Neural cell (in vitro differentiated cells): ENCODE measurements around the gene GRID1. TPM values are rescaled to one million over a fixed set of nuclear protein-coding genes. Genes with fewer than 3 reads are reported as not detected.

Experiments used
- H2AFZ ChIP-seq: fragments of 200-600, 300-800 bp; sonication (generic), shearing (Covaris generic); 2 replicates; pipeline ENCODE4 v1.6.0; 2014; ENCODE audit warnings: low read depth, mild to moderate bottlenecking, antibody characterized with exemption, low read length, moderate library complexity
- H3F3A ChIP-seq: fragments of 200-600 bp; shearing (Covaris generic); 2 replicates; pipeline ENCODE4 v1.6.1; 2016; ENCODE audit warnings: mild to moderate bottlenecking, moderate library complexity, mixed read lengths, antibody characterized with exemption, low read length; ENCODE audit not compliant: insufficient read depth, poor library complexity, severe bottlenecking
- H3K27ac ChIP-seq: fragments of 200-600, 300-800 bp; sonication (generic), shearing (Covaris generic); 2 replicates; pipeline ENCODE4 v1.5.1; 2014; ENCODE audit warnings: mild to moderate bottlenecking, low read length, moderate library complexity
- H3K27me3 ChIP-seq: fragments of 300-800, 200-600 bp; sonication (generic), shearing (Covaris generic); 2 replicates; pipeline ENCODE4 v1.6.0; 2014; ENCODE audit warnings: mild to moderate bottlenecking, low read depth, low read length, moderate library complexity; ENCODE audit not compliant: insufficient read depth
- H3K36me3 ChIP-seq: fragments of 300-800, 200-600 bp; sonication (generic), shearing (Covaris generic); 2 replicates; pipeline ENCODE4 v1.5.1; 2014; ENCODE audit warnings: mild to moderate bottlenecking, antibody characterized with exemption, low read length, moderate library complexity; ENCODE audit not compliant: insufficient read depth
- H3K4me2 ChIP-seq: fragments of 300-800, 200-600 bp; sonication (generic), shearing (Covaris generic); 2 replicates; pipeline ENCODE4 v1.6.0; 2014; ENCODE audit warnings: mild to moderate bottlenecking, low read length
- H3K4me3 ChIP-seq: fragments of 300-800, 200-600 bp; sonication (generic), shearing (Covaris generic); 2 replicates; pipeline ENCODE4 v1.5.1; 2014; ENCODE audit warnings: mild to moderate bottlenecking, low read length, moderate library complexity
- H3K79me2 ChIP-seq: fragments of 200-600 bp; shearing (Covaris generic); replicated peaks from 2 replicates; pipeline ENCODE4 v1.6.0; 2014; ENCODE audit warnings: mild to moderate bottlenecking, low read length, moderate library complexity; ENCODE audit not compliant: insufficient read depth
- H3K9ac ChIP-seq: fragments of 300-800, 200-600 bp; sonication (generic), shearing (Covaris generic); 2 replicates; pipeline ENCODE4 v1.6.1; 2016; ENCODE audit warnings: mild to moderate bottlenecking, low read length, mixed read lengths
- H3K9me2 ChIP-seq: fragments of 200-600 bp; shearing (Covaris generic); 2 replicates; pipeline ENCODE4 v1.6.1; 2016; ENCODE audit warnings: mild to moderate bottlenecking, low read length, mixed read lengths; ENCODE audit not compliant: insufficient read depth
- H3K9me3 ChIP-seq: fragments of 200-600, 300-800 bp; sonication (generic), shearing (Covaris generic); 2 replicates; pipeline ENCODE4 v1.6.1; 2016; ENCODE audit warnings: mild to moderate bottlenecking, mixed run types, low read length, moderate library complexity, mixed read lengths
- H4K20me1 ChIP-seq: fragments of 200-600 bp; shearing (Covaris generic); 2 replicates; pipeline ENCODE4 v1.6.1; 2016; ENCODE audit warnings: mild to moderate bottlenecking, mixed run types; ENCODE audit not compliant: insufficient read depth
- EP300 ChIP-seq: fragments of 450-650 bp; conservative IDR thresholded peaks from 2 replicates; pipeline ENCODE4 v1.6.1; 2014; ENCODE audit warnings: antibody characterized with exemption, mild to moderate bottlenecking, moderate library complexity; ENCODE audit not compliant: poor library complexity, severe bottlenecking
- EZH2 ChIP-seq: fragments of 200-600, 300-800 bp; shearing (Covaris generic), sonication (generic); IDR thresholded peaks from 2 replicates; pipeline ENCODE4 v1.6.1; 2014; ENCODE audit warnings: antibody characterized with exemption, low read length, borderline replicate concordance, mild to moderate bottlenecking; ENCODE audit not compliant: insufficient read depth, poor library complexity, severe bottlenecking
- MXI1 ChIP-seq: fragments of 450-650 bp; conservative IDR thresholded peaks from 2 replicates; pipeline ENCODE4 v1.6.1; 2014; ENCODE audit warnings: antibody characterized with exemption, mild to moderate bottlenecking; ENCODE audit not compliant: poor library complexity, severe bottlenecking
- POLR2AphosphoS5 ChIP-seq: IDR thresholded peaks from 2 replicates; pipeline ENCODE4 v1.6.1; 2012
- RAD21 ChIP-seq: fragments of 450-650 bp; conservative IDR thresholded peaks from 2 replicates; pipeline ENCODE4 v1.6.1; 2014; ENCODE audit warnings: antibody characterized with exemption, mild to moderate bottlenecking, moderate library complexity
- SMC3 ChIP-seq: fragments of 450-650 bp; conservative IDR thresholded peaks from 2 replicates; pipeline ENCODE4 v1.6.1; 2014; ENCODE audit warnings: antibody characterized with exemption, mild to moderate bottlenecking, moderate library complexity; ENCODE audit not compliant: poor library complexity
- TAF1 ChIP-seq: IDR thresholded peaks from 2 replicates; pipeline ENCODE4 v1.6.1; 2012; ENCODE audit warnings: low read depth
- polyA plus RNA-seq: library from polyadenylated mRNA; depleted of rRNA; stranded (reverse); fragments of >200 nt; gene quantifications from 2 replicates; pipeline ENCODE4 v1.2.3, GENCODE V29; 2014
- TF ChIP-seq, protein P1 (sequence below): fragments of 450-650 bp; IDR thresholded peaks from 2 replicates; pipeline ENCODE4 v1.5.1; 2014; ENCODE audit warnings: antibody characterized with exemption, mild to moderate bottlenecking, moderate library complexity; ENCODE audit not compliant: poor library complexity, severe bottlenecking
- TF ChIP-seq, protein P2 (sequence below): IDR thresholded peaks from 2 replicates; pipeline ENCODE4 v1.6.1; 2012; ENCODE audit warnings: borderline replicate concordance

GRID1 gene
- polyA plus RNA-seq, 1 donor from 2014 or later, result 7.3 TPM

DNA sequence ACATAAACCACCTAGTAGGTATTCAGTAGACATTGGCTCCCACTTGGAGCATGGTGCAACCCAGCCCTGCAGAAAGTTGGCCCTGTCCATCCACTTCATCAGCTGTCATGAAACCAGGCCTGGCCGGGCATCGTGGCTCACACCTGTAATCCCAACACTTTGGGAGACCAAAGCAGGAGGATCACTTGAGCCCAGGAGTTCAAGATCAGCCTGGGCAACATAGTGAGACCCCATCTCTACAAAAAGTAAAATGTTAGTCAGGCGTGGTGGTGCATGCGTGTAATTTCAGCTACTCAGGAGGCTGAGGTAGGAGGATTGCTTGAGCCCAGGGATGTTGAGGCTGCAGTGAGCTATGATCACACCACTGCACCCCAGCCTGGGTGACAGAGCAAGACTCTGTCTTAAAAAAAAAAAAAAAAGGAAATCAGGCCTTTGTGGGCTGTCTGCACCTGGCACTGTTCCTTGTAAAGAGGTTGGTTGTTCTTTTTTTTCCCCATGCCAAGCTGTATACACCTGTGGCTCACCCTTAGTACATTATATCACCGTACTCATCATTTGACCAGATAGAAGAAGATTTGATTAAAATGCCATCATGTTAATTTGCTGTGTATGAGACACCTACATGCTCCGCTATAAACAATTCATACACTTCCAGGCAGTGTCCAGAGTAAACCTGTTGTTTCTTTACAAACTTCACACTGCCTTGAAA lies 45.4 kb upstream of the GRID1 start:
- no peak overlapping the region for H2AFZ ChIP-seq
- no peak overlapping the region for H3K4me3 ChIP-seq
- TF ChIP-seq TAF1, result no peak
- TF ChIP-seq RAD21, result no peak
- TF ChIP-seq, protein P1, sequence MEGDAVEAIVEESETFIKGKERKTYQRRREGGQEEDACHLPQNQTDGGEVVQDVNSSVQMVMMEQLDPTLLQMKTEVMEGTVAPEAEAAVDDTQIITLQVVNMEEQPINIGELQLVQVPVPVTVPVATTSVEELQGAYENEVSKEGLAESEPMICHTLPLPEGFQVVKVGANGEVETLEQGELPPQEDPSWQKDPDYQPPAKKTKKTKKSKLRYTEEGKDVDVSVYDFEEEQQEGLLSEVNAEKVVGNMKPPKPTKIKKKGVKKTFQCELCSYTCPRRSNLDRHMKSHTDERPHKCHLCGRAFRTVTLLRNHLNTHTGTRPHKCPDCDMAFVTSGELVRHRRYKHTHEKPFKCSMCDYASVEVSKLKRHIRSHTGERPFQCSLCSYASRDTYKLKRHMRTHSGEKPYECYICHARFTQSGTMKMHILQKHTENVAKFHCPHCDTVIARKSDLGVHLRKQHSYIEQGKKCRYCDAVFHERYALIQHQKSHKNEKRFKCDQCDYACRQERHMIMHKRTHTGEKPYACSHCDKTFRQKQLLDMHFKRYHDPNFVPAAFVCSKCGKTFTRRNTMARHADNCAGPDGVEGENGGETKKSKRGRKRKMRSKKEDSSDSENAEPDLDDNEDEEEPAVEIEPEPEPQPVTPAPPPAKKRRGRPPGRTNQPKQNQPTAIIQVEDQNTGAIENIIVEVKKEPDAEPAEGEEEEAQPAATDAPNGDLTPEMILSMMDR, result no peak
- TF ChIP-seq, protein P2, sequence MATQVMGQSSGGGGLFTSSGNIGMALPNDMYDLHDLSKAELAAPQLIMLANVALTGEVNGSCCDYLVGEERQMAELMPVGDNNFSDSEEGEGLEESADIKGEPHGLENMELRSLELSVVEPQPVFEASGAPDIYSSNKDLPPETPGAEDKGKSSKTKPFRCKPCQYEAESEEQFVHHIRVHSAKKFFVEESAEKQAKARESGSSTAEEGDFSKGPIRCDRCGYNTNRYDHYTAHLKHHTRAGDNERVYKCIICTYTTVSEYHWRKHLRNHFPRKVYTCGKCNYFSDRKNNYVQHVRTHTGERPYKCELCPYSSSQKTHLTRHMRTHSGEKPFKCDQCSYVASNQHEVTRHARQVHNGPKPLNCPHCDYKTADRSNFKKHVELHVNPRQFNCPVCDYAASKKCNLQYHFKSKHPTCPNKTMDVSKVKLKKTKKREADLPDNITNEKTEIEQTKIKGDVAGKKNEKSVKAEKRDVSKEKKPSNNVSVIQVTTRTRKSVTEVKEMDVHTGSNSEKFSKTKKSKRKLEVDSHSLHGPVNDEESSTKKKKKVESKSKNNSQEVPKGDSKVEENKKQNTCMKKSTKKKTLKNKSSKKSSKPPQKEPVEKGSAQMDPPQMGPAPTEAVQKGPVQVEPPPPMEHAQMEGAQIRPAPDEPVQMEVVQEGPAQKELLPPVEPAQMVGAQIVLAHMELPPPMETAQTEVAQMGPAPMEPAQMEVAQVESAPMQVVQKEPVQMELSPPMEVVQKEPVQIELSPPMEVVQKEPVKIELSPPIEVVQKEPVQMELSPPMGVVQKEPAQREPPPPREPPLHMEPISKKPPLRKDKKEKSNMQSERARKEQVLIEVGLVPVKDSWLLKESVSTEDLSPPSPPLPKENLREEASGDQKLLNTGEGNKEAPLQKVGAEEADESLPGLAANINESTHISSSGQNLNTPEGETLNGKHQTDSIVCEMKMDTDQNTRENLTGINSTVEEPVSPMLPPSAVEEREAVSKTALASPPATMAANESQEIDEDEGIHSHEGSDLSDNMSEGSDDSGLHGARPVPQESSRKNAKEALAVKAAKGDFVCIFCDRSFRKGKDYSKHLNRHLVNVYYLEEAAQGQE, result no peak
- no peak for TF ChIP-seq EP300
- no peak for TF ChIP-seq POLR2AphosphoS5
- TF ChIP-seq MXI1, result no peak
- TF ChIP-seq EZH2, result no peak
- no peak overlapping the region for H3K27ac ChIP-seq
- H3K79me2 ChIP-seq, result no peaks in the 10 kb centered on the region
- H3K9me2 ChIP-seq, result no peaks in the 10 kb centered on the region
- no peak overlapping the region for H3K4me2 ChIP-seq
- peaks cover 5% of the 10 kb centered on the region for H3K9me3 ChIP-seq
- no peak overlapping the region for H3K9ac ChIP-seq
- H4K20me1 ChIP-seq, result no peaks in the 10 kb centered on the region
- no peaks in the 10 kb centered on the region for H3K36me3 ChIP-seq
- no peaks in the 10 kb centered on the region for H3F3A ChIP-seq
- H3K27me3 ChIP-seq, result no peaks in the 10 kb centered on the region

DNA sequence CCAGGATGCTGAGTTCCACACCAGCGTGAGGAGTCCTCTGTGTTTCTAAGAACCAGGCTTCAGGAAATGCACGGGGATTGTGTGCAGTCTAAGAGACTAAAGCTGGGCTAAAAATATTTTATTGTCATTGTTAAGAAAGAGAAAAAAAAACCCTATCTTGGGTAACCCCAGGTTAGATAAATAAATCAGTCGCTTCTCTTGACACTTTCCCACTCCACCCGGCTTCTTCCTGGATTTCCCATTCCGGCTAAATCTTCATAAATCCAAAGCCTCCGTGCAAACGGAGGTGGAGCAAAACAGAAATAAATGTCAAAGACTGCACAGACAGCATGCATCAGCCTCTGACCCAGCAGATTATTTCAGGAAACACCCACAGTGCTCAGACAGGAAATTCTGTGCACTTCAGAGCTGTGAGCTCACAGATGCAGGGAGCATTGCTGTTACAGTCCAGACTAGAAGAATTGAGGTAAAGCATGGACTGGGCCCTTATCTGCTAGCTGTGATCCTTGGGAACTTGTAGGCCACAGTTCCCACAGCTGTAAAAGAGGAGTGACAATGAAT lies 44.8 kb upstream of the GRID1 start:
- H2AFZ ChIP-seq, result no peak overlapping the region
- H3K9me3 ChIP-seq, result peaks cover 5% of the 10 kb centered on the region
- no peaks in the 10 kb centered on the region for H3K27me3 ChIP-seq
- no peak overlapping the region for H3K27ac ChIP-seq
- H3K79me2 ChIP-seq, result no peaks in the 10 kb centered on the region
- no peaks in the 10 kb centered on the region for H3K9me2 ChIP-seq
- no peaks in the 10 kb centered on the region for H3F3A ChIP-seq
- no peaks in the 10 kb centered on the region for H4K20me1 ChIP-seq
- no peaks in the 10 kb centered on the region for H3K36me3 ChIP-seq
- no peak overlapping the region for H3K4me3 ChIP-seq
- no peak overlapping the region for H3K9ac ChIP-seq
- no peak overlapping the region for H3K4me2 ChIP-seq
- no peak for TF ChIP-seq EP300
- TF ChIP-seq POLR2AphosphoS5, result no peak
- no peak for TF ChIP-seq TAF1
- TF ChIP-seq, protein P2, result no peak
- no peak for TF ChIP-seq SMC3
